Limb (tissue), 2 donors: Measurements from ENCODE around the gene SPX.

Source experiments
- DNase-seq, 2 donors: peaks; one replicate each; pipeline ENCODE4 v3.0.0-alpha.2; 2016; ENCODE audit errors: extremely low spot score in 2 of 2

SPX gene

GRCh38 chr12:21577516-21577915, 51.4 kb downstream of the SPX start:
- DNase-seq = no peak

- DNase-seq = no peak
Observed at GRCh38 chr12:21580748-21581516, 54.8 kb downstream of the SPX start.
